ENCODE measurements around the gene PCSK1.

The PCSK1 gene

DNA sequence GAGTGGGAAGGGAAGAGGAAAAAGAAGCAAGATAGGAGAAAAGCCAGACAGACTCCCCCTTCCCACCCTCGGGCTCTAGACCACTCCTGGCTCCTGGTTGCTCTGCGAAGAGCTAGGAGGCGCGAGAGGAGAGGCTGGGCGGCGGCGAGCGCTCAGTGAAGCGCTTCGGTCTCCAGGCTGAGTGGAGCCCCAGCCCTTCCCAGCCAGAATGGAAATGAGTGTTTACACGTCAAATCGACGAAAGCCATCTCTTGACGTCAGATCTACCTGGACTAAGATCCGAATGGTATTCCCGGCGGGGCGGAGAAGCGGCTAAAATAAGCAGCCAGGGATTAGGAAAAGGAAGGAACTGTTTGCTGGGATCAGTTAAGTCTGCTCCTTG, at the start of gene PCSK1:
Gene PCSK1, minus strand, starts transcription at position 183 of the 382 bp plus-strand sequence. CDS start 206 bp downstream, outside the sequence.
- DNase-seq = no peak

DNA sequence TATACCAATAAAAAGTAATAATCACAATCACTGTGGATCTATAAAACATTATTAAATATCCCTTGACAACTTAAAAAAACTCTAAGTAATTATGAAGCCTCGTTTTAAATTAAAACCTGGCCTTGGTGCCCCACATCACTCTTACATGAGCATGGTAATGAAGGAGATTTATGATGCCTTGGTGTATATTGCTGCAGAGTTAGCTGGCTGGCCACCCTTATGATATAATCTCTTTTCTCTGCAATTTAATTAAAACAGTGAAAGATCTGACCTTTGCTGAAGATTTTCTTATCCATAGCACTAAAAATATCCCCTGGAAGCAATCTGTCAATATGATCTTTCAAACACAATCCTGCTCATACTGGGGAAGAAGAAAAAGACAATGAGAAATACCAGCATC, 48.8 kb upstream of the PCSK1 start:
- DNase-seq = no peak

DNA sequence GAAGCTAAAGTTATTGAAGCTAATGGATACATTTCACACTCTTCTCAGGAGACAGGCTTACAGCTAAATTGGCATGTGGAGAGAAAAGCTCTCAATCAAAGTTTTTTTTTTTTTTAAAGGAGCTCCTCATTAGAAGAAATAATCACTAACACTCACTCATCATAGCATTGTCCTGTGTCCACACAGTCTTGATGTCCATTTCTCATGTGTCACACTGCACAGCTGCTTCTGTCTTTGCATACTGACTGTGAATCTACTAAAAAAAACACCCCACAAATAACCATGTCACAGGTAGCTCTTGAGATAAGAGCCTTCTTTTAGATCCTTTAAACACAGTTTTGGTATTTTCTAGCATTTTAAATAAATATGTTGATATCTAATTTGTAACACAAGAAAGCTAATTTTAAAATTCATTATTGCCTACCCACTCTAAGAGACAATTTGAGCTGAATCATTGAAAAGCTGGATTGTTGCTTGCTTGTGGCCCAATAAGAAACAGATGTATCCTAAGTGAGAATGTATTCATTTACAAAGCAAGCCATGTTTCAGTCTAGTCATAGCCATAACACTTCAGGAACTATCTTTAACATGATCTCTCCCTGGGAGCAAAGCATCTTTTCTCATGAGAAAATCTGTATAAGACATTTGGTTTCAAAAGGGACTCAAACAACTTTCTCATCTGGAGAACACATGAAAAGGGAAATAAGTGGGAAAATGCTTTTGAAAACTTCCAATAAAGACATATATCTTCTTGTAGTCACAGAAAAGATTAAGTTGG, 48.1 kb upstream of the PCSK1 start:
- DNase-seq = no peak

DNA sequence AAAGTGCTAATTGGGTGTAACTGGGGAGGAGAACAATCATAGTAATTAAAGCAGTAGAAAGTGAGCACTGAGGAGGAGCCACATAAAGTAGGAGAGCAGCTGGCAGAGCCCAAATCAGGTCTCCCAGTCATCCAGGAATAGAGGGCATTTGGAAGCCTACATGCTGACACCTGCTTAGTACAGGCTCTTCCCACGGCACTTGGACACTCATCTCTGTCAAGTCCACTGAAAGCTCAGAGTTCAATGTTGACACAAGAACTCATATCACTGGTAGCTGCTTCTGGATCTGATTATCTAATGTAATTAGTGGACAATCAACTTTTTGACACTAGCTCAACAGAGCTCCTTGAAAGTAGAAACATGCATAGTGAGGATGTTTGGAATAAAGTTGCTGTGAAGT, 45.9 kb upstream of the PCSK1 start:
- DNase-seq = no peak

DNA sequence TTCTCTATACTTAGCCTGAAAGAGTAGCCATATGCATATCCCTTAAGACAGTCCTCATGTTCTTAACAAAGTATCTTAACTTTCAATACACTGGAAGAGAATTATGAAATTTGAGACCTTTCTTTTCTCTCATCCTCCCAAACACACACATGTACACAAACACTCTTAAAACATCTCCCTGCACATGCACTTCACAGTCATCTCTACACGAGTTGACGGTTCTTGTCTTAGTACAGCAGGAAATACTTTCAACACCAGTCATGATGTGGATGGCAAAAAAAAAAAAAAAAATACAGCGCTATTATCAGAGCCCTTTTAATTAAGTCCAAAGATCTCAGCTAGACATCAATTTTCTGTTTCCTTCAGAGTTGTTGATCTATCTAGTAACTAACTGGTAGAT, 43.6 kb upstream of the PCSK1 start:
- DNase-seq = no peak

DNA sequence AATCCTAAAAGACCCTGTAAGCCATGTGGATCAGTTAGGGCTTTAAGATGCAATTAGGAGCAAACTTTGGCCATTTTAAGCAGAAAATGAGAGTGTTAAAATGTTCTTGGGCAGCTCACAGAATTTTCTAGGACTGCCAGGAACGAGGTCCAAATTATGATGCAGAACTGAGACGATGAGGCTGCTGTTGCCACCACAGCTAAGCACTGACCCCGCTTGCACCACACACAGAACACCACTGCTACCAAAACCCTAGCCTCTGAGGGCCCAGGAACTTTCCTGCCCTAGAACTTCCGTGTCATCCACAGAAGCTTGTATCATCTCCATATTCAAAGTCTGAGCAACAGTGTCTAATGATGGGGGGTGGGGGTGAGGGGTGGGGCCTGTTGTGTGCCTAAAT, 41.0 kb upstream of the PCSK1 start:
- DNase-seq = no peak

DNA sequence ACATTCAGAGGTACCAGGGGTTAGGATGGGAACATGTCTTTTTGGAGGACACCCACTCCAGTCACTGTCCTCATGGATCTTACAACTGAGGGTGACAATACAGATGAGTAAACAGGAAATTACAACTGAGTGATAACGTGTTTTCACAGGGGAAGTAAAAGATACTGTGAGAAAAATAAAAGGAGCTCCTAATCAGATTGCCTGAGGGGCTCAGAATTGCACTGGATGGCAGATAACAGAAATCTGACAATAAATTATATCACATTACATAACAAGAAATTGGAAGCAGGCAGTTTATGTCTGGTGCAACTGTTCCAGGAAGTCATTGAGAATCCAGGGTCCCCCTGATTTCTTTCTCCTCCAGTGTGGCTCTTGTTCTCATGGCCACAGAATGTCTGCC, 40.1 kb upstream of the PCSK1 start:
- no peak for DNase-seq

DNA sequence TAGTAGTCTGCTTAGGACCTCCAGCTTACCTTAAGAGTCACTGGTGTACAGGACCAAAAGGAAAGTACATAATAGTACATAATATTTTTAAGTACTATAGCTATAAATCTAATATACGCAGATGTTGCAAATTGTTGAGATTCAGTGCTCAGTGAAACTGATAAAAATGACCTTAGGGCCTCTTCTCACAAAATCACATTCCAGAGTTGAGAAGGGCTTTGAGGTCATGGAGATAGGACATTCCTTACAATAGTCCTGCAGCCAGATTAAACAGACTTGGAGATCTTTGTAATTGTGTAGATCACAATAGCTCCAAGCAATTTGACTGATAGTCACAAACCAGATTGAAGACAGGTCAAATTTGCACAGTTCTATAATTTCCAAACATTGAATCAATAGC, 37.7 kb upstream of the PCSK1 start:
- no peak for DNase-seq

DNA sequence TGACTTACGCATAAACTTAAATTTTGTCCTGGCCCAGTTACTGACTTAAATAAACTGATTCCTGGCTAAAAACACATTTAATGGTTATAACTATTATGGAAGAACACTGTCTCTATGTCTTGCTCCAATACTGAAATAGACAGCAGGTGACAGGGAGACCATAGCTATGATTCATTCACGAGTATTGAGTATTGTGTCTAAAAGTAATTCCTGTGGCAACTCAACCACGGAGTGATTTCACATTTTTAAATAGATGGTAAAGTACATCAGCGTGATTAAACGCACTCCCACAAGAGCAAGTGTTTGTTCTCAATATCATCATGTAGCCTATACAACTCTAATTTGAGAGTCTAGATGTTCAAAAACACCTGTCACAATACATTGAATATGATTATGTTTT, 35.9 kb upstream of the PCSK1 start:
- no peak for DNase-seq

DNA sequence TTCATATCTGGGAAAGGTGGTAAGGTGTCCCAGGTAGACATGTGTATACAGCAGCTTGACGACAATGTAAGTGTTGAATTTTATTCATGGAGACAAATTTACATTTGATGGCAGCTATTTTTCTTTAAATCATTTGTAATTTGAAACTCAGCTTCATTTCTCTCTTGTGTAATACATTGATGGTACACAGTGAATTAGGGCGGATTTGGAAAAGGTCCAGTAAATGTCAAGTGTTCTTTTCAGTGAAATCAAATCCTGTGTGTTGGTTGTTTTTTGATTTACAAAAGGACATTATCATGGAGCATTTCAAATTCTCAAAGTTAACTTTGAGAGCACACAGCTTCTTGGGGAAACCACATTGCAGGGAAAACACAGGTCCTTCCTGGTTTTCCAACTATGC, 30.0 kb upstream of the PCSK1 start:
- DNase-seq = no peak

DNA sequence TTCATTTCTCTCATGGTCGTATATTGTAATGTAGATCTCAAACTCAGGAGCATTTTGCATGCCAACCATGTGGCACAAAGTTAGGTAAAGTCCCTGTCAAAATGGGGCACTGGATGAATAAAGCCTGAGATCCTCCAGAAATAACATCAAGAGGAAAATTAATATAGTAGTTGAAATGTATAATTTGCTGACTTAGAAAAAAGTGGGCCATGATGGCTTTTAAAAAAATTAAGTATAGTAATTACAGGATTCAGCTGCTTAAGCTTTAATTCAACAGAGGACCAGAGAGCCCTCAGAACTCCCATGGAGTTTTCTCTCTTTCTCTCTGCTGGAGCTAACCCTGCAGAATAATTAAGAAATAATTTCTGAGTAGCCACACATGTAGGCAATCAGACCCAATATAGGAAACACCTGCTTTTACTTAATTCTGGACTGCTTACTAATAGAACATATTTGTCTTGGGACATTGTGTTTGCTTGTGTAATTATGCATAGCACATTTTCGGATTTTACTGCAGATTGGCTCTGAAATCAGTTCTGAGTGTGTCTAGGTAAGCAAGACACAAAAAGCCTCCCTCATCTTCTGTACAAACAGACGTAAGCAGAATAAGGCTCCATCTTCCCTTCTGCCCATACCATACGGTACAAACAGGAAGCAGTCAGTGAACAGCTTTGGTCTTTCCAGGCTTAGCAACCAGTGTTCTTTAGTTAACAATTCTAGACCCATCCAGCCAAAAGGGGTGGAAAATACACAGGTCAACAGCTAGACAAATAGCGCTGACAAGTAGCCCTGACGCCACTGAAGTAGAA, 26.5 kb upstream of the PCSK1 start:
- no peak for DNase-seq

DNA sequence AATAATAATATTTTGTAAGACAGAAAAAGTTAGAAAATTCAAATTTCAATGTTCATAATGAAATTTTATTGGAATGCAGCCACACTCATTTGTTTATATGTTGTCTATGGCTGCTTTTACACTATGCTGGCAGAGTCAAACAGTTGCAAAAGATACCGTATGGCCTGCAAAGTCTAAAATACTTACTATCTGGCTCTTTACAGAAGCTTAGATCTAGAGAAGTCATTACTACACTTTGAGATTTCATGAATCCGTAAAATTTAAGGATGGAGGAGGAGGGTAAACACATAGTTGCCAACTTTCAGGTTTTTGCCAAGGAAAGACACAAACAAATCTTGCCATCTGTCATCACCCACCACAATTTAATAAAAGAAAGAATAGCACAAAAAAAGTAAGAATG, 25.1 kb upstream of the PCSK1 start:
- DNase-seq = no peak

DNA sequence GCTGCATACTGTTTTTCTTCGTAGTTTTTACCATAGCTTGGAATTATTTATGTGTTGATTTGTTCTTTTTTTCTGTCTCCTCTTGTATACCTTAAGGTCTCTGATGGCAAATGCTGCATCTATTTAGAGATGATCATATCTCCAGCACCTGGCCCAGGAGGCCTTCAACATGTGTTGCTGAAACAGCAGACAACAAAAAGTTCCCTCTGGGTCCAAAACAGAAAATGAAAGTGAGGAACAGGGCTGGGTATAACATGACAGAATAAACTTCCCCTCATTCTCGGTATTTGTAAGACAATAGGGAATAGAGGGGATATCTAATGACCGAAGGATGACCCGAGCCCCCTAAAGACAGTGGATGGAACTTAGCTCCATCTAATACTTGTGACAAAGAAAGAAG, 22.7 kb upstream of the PCSK1 start:
- DNase-seq = no peak

DNA sequence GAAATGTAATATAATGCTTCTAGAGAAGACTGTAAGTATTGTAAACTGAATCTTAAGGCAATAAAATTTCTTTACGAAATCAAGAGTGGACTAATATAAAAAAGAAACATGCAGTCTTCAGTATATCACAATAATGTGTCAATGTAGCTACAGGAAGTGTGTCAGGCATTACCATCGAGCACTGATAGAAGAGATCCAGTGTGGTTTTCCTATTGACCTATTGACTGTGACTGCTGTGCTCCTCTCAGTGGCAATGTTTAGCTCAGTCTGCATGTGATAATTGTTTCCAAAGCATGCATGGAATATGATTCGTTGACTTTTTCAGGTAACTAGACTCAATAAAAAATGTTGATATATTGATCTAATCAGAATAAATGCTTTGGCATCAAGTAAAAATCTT, 20.3 kb upstream of the PCSK1 start:
- DNase-seq = no peak

DNA sequence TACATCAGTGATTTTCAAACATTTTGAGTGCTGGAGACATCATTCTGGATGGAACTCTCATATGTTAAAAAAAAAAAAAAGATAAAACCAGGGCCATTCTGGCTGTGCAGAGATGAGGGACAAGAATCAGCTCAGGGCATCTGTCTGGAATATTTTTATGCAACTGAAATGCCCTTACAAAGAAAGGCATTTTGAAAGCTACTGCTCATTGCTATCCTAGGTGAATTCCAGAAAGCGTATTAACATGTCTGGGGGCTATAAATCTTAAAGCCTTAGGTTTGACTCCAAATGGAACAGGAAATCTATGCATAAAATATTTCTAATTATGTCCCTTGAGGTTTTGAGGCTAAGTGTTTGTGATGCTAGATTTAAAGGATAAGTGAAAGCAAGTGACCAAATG, 14.9 kb upstream of the PCSK1 start:
- no peak for DNase-seq

DNA sequence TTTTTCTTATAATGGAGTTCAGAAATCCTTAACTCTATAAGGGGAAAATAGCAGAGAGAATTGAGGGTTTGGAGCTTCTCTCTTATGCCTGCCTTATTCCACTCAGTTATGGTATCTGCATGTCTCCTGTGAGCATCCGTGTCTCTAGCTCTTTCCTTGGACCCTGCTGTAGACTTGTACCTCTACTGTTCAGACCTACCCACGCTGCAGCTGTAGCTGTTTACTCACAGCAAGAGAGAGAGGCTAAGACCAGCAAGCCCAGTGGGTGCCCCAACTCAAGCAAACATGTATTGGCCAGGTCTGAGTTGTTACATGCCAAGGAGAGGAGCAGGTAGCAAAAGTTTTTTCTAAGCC, 7.1 kb upstream of the PCSK1 start:
- no peak for DNase-seq

DNA sequence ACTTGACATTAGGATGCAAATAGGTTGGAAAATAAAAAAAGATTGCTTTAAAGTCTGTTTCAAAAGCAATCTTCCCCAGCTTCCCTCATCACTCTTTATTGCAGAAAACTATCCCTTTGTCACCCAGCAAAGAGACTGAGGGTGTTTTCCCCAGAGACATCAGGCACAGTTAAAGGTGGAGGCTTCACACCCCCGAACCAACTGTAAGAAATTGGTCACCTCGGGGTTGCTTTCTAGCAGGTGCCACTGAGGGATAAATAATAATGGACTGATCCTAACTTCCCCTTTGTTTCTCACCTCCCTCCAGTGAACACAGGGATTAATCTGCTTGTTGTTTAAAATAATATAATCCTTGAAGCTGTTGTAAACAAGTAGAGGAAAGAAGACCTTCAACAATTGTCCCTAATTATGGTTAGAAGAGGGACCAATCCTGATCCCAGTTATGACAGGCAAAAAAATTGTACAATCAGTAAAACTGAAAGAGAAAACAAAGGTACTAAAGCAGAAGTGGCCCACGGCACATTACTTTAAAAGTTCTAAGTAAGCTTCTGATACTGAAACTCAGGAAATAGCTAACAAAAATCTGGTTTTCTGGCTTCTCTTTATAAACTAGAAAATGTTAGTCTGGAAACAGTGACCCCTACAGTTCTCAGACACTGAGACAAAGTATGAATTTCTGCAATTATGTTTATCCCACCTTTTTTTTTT, 6.6 kb upstream of the PCSK1 start:
- DNase-seq = no peak

DNA sequence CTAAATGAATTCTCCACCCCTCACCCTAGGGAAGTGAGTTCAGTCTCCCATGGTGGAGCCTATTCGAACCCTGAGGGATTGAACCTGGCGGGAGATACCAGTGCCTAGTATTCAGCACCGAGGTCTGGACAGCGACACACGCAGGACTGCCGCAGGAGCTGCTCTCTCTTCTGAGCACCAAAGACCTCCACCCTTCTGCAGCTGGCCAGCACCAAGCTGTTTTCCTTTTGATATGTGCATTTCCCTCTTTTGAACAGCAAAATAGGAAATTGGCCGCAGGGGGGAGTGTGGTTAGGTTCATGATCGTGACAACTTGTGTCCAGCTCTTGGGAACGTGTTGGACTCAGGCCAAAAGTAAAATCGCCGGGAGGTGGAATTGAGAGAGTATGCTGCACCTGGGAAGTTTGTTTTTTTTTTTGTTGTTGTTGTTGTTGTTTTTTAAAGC, 1.2 kb upstream of the PCSK1 start:
- no peak for DNase-seq

DNA sequence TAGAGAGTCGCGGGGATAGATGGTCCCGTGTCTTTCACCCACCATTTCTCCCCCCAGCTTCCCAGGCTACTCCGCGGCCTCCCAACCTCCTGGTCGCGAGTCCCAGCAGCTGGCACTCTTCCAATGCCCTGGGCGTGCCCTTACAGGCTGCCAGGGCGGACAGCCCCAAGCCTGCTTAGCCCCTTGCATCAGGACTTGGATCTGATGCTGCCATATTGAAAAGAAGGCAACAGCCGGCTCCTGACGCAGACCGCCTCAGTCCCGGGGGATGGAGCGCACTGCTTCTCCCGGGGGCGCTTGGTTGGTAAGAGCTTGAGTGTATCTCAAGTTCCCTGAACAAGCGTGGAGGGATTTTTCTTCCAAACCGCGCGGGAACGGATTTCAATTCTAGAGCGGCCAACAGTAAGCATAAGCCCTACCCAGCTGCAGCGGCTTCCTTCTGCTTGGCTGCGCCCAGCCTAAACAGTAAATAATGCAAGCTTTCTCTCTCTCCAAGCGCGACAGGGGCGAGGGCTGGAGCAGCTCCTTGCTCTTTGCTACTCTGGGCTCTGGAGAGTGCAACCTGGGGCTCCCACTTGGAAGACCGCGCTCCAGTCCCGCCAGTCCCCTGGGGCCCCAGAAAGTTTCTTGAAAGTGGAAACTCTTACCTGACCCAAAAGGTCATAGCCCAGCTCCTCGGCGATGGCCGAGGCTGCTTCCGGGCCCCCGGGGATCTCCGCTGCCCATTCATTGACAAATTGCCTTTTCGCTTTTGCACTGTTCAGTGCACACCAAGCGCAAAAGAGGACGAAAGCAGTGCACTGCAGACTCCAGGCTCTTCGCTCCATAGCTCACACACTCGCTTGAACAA, 607 bp downstream of the PCSK1 start:
- no peak for DNase-seq

DNA sequence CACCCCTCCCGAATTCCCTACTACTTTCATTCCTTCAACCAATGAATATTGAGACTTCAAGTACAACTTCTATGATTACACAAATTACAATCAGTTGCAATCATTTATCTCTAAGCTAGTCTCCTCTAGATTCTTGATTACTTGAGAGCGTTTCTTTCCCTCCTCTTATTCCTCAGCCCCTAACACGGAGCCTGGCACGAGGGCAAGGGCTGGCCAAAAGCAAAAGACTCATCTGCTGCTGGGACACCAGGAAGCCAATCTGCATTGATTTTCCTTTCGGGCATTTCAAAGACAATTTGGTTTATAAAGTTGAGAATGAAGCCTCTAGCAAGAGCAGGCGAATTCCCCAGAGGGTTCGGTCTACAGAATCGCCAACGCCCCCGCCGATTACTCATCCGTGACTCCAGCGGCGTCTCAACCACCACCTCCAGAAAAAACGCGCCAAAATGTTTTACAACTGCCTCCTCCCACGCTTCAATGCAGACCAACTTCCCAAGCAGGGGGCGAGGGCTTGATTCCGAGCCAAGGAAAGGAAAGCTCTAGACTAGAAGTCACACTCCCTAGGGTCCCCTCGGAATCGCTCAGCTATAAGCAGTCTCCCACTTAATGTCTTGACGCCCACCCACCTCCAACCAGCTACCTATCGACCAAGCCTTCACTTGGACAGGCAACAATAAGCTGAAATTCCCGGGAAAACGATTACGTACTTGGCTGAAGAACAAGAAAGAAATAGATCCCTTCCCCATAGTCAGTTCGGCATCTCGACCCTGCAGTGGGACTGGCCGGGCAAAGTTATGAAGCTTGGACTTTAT, 1.5 kb downstream of the PCSK1 start:
- no peak for DNase-seq

DNA sequence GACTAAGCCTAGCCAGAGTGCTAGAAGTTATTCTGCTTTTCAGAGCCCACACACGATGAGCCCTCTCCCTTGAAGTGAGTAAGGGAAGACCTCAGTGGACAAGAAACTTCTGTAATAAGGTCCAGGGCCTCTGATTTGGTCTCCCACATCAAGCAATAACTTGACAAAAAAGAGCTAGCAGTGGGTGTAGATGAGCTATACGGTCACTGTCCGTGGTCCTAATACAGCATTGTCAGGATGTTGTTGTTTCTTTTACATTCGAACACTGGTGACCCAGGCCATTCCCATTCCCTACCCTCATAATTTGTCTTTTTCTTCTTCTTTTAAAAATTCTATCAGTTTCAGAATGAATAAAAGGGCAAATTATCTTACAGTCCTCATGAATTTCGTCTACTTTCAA, 5.2 kb downstream of the PCSK1 start:
- no peak for DNase-seq

DNA sequence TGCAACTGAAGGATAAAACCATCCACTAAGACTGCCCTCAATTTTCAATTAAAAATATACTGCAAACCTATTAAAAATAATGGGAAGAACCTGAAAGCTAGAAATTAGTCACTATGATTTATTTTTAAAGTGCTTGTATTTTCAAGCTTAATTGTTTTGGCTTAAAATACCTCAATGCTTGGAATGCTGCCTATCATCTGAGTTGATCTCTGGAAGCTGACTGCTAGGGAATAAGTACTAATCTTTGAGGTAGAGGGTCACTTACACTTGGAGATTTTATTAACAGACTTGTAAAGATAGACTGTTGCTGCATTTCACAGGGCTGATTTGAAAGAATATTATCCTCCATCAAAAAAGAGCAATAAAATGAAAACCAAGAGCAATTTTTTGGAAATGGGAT, 6.2 kb downstream of the PCSK1 start:
- no peak for DNase-seq
